ENCODE data around the gene COTL1. TPM values are rescaled to one million over a fixed set of nuclear protein-coding genes. Genes with fewer than 3 reads are reported as not detected.

Gene COTL1
- total RNA-seq, 4 donors from 2014 or later: 34.5 to 42.9 (median 40.7) TPM

- 80% methylated on average over 11 of the region's 11 CpGs for WGBS
- Histone ChIP-seq H3K27me3 (no peaks in the 10 kb centered on the region), H3K9me3 (no peaks in the 10 kb centered on the region), H3K4me1 (peaks cover 5 to 13% (median 12%) of the 10 kb centered on the region in 4 donors), H3K36me3 (no peaks in the 10 kb centered on the region), H3K27ac (replicated peaks in 1 of 4) (no peak overlapping the region), H3K4me3 (no peak overlapping the region)
- no peak for DNase-seq (ENCODE audit: extremely low spot score)
- no peak for TF ChIP-seq EP300 (IDR thresholded peaks at IDR 0.05)
- TF ChIP-seq POLR2AphosphoS5 (IDR thresholded peaks at IDR 0.05): no peak
- TF ChIP-seq POLR2A (IDR thresholded peaks at IDR 0.05; ENCODE audit: low read depth): no peak
- TF ChIP-seq CTCF (IDR thresholded peaks at IDR 0.05): no peak
- intact Hi-C loops (cut with DNase I): no loop called here
Measured at GRCh38 chr16:84537491-84538151, 80.3 kb downstream of the COTL1 start.

- WGBS: 96% methylated on average over 9 of the region's 9 CpGs
- Histone ChIP-seq H3K4me1 (peaks cover 23 to 29% (median 28%) of the 10 kb centered on the region in 4 donors), H3K4me3 (no peak overlapping the region), H3K27me3 (no peaks in the 10 kb centered on the region), H3K27ac (replicated peaks in 1 of 4) (no peak overlapping the region), H3K36me3 (no peaks in the 10 kb centered on the region), H3K9me3 (no peaks in the 10 kb centered on the region)
- DNase-seq (ENCODE audit: extremely low spot score): no peak
- TF ChIP-seq POLR2AphosphoS5 (IDR thresholded peaks at IDR 0.05): no peak
- no peak for TF ChIP-seq POLR2A (IDR thresholded peaks at IDR 0.05; ENCODE audit: low read depth)
- no peak for TF ChIP-seq CTCF (IDR thresholded peaks at IDR 0.05)
- no peak for TF ChIP-seq EP300 (IDR thresholded peaks at IDR 0.05)
- intact Hi-C loops (cut with DNase I): no loop called here
Measured at GRCh38 chr16:84535851-84536250, 82.0 kb downstream of the COTL1 start.

- 75% methylated on average over 6 of the region's 6 CpGs for WGBS
- no peaks in the 10 kb centered on the region for H3K36me3 ChIP-seq
- H3K9me3 ChIP-seq: no peaks in the 10 kb centered on the region
- intact Hi-C loops (cut with DNase I): no loop called here
- no peaks in the 10 kb centered on the region for H3K27me3 ChIP-seq
- no peak for DNase-seq (ENCODE audit: extremely low spot score)
- H3K4me3 ChIP-seq: no peak overlapping the region
- H3K27ac ChIP-seq (replicated peaks in 1 of 4): no peak overlapping the region
- H3K4me1 ChIP-seq: peaks cover 23 to 29% (median 28%) of the 10 kb centered on the region in 4 donors
- TF ChIP-seq EP300 (IDR thresholded peaks at IDR 0.05): no peak
- no peak for TF ChIP-seq POLR2AphosphoS5 (IDR thresholded peaks at IDR 0.05)
- no peak for TF ChIP-seq POLR2A (IDR thresholded peaks at IDR 0.05; ENCODE audit: low read depth)
- TF ChIP-seq CTCF (IDR thresholded peaks at IDR 0.05): no peak
Measured at GRCh38 chr16:84535408-84535807, 82.5 kb downstream of the COTL1 start.

- WGBS: 94% methylated on average over 5 of the region's 5 CpGs
- Histone ChIP-seq H3K27ac (replicated peaks in 1 of 4) (no peak overlapping the region), H3K4me1 (peaks cover 23 to 29% (median 28%) of the 10 kb centered on the region in 4 donors), H3K27me3 (no peaks in the 10 kb centered on the region), H3K4me3 (no peak overlapping the region), H3K9me3 (no peaks in the 10 kb centered on the region), H3K36me3 (no peaks in the 10 kb centered on the region)
- no peak for DNase-seq (ENCODE audit: extremely low spot score)
- intact Hi-C loops (cut with DNase I): loop anchor here (5.0 kb wide), 1 partner anchor 82 kb away; the partner anchor contains the start of gene COTL1
- TF ChIP-seq CTCF (IDR thresholded peaks at IDR 0.05): no peak
- no peak for TF ChIP-seq POLR2A (IDR thresholded peaks at IDR 0.05; ENCODE audit: low read depth)
- no peak for TF ChIP-seq POLR2AphosphoS5 (IDR thresholded peaks at IDR 0.05)
- no peak for TF ChIP-seq EP300 (IDR thresholded peaks at IDR 0.05)
Measured at GRCh38 chr16:84534815-84535214, 83.1 kb downstream of the COTL1 start.
